ENCODE results near the gene RUSC2.
"Not testable (repeated sequence)": the region's sequence is repeated elsewhere in the genome, so short reads cannot be mapped to it uniquely, and the experiment has no call there.

RUSC2 gene

DNA sequence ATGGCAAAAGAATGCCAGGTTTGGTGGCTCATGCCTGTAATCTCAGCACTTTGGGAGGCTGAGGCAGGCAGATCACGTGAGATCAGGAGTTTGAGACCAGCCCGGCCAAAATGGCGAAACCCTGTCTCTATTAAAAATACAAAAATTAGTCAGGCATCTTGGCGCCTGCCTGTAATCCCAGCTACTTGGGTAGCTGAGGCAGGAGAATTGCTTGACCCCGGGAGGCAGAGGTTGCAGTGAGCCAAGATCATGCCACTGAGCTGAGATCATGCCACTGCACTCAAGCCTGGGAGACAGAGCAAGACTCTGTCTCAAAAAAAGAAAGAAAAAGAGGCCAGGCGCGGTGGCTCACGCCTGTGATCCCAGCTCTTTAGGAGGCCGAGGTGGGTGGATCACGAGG, 8.3 kb downstream of the RUSC2 start:
- DNase-seq = not testable (repeated sequence)

DNA sequence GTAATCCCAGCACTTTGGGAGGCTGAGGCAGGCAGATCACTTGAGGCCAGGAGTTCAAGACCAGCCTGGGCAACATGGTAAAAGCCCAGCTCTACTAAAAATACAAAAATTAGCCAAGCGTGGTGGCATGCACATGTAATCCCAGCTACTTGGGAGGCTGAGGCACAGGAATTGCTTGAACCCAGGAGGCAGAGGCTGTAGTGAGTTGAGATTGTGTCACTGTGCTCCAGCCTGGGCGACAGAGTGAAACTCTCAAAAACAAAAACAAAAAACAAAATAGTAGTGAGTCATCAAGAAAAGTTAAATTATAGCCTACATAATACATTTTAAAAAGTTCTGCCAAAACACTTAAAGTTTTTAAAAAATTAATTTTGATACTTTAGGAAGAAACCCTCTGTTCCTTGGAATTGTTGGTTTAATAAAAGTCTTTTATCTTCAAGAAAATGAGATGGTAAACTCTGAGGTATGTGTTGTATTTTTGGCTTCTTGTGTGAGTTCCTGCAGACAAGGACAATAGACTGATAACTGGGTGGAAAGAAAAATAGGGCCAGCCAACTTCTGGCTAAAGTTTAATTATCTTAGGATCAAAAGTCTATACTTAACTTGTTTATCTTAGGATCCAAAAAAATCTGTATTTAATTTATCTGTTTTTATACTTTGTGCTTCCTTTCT, 9.3 kb downstream of the RUSC2 start:
- DNase-seq = no peak

DNA sequence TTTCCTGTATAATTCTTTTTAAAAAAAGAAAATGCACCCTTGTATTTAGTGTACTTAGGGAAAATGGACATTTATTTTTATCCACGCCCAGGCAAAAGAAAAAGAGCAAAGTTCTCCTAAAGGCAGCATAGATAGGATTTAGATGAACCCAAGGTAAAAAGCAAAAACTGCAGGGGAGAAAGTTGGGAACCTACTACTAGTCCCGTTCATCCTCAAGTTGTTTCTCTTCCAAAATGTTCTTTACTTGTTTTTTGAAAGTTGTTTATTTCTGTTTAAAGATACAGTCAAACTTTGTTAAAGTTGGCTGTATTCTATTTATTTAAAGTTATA, 9.8 kb downstream of the RUSC2 start:
- DNase-seq = no peak

DNA sequence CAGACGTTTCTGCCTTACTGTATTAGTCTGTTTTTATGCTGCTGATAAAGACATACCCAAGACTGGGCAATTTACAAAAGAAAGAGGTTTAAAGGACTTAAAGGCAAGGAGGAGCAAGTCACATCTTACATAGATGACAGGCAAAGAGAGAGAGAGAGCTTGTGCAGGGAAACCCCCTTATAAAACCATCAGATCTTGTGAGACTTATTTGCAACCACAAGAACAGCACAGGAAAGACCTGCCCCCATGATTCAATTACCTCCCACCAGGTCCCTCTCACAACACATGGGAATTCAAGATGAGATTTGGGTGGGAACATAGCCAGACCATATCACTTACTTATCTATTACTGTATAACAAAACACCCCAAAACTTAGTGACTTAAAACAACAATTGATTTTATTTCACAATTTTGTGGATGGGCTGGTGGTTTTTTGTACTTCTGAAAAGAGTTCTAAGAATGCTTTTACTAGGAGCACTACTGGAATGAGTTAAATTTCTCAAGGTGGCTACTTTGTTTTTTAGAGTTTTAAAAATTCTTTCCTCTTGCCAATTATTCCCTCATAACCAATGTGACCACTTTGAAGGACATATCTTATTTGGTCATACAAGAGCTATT, 10.3 kb downstream of the RUSC2 start:
- DNase-seq = no peak

DNA sequence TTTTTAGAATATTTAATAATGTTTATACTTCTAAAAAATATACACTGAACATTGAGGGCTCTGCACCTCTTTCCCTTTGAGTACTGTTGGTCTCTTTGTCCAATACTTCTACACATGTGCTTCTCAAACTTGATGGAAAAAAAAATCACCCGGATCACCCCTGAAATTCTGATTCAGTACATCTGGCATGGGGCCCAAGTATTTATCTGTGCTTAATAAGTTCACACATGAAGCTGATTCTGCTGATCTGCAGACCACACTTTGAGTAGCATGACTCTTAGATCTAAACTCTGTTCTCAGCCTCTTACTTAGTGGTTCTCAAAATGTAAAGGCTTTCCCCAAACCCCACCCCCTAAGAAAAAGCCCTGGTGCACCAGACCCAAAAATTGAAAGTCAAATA, 12.0 kb downstream of the RUSC2 start:
- DNase-seq = peak; percentile 20

DNA sequence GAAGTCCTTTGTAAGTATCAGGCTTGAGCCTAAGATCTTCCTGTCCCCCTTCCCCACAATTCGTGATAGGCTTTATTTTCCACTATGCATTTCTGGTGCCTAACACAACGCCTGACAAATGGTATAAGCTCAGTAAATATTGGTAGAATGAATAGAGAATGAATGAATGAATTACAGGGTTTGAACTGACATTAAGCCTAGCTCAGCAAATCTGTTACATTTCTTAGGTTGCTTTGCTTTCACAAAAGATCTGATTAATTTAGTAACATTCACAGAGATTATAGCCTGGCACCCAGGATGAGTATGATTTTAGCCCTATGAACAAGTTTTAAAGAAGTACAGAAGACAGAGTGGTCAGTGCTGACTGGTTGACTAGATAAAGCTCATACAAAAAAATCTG, 16.4 kb downstream of the RUSC2 start:
- DNase-seq = no peak

DNA sequence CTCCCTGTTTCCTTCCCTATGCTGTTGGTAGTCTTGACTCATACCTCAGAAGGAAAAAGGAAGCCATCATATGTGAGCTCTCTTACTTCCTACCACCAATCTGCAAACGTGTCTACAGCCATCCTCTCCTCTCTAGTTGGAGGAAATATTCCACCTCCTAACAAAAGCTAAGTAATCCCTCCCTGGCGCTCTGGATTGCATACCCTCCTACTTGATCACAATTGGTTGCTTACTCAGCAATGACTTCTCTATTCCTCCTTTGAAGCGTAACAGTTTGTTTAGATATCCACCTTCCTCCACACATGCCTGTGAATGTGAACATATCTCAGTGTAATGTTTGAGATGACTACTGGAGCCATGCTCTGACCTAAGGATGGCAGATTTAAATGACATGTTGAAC, 18.2 kb downstream of the RUSC2 start:
- peak; percentile 64 for DNase-seq

DNA sequence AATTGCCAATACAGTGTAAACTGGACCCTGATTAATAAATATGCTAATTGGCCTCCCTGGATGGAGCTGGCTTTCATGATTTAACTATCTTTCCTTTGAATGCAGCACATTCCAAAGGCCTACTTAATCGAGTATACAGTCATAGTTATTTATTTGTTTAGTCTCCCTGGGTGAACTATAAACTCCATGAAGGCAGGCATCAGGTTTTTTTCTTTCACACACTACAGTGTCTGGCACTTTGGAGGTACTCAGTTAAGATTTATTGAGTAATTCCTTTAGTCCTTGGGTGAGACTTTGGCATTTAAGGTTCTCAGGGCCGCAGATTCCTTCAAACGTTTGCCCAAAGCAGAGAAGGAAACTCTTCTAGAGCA, 20.5 kb downstream of the RUSC2 start:
- DNase-seq = no peak

DNA sequence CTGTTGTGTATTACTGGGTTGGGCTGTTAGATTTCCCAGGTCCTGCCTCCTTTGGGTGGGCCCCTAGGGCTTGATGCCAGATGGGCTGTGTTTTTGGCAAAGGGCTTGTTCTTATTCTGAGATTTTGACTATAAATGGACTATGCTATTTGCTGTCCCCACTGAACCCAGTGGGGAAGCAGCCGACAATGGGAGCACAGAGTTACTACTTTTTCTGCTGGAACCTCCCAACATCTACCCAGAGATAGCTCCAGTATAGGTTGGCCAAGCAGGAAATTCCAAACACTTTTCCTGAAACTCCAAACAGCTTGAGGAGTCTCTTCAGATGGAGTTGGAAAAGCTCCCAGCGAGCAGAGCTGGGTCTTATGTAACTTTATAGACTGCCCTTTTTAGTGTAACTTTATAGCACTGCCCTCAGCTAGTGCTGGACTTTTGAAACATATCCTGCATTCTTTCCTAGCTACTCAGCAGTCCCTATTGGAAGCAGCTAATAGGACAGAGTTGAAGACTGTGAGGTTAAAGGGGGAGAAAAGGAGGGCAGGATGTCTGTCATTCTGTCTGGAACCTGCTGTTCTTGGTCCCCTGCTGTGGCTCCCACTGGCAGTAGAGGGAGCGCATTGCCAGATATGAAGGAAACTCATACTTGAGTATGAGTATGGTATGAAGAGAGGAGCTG, 21.0 kb downstream of the RUSC2 start:
- peak; percentile 97 for DNase-seq

DNA sequence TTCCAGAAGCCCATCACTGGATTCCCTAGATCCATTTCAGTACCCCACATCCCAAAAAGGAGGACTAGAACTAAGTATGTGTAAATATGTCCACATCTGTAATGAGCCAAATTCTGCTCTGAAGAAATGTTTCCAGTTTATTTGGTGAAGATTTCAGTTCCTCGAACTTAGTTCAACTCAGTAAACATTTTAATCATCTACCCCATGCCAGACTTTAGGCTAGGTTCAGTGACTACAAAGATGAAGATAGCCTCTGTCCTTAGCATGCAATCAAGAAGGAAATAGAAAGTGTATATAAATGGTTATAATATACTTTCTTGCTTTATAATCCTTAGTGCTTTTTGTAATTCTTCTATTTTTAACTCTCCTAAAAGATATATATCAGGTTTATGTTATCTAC, 21.5 kb downstream of the RUSC2 start:
- DNase-seq = no peak

DNA sequence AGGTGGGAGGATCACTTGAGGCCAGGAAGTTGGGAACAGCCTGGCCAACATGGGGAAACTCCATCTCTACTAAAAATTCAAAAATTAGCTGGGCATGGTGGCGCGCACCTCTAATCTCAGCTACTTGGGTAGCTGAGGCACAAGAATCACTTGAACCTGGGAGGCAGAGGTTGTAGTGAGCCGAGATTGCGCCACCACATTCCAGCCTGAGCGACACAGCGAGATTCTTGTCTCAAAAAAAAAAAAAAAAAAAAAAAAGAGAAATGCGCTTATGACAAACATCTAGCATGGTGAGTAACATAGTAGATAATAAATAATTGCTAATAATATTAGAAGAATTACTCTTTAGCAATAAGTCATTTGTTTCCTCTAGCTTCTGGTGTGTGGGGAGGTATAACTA, 25.9 kb downstream of the RUSC2 start:
- DNase-seq = peak; percentile 53

DNA sequence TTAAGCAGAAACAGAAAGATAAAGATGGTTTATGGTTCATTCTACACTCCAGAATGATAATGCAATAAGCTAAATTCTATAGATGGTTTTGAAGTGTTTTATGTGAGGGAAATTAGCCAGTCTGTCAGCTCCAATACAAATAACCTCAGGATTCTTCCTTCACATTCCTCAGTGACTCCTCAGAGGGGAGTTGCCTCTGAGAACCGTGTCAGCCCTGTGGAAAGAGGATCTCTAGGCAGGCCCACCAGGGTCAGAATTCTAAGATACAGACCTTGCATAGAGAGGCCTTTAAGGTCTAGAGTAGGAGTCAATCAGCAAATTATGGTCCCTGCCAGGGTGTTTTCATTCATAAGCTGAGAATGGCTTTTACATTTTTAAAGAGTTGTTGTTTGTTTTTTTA, 26.6 kb downstream of the RUSC2 start:
- DNase-seq = peak; percentile 81

DNA sequence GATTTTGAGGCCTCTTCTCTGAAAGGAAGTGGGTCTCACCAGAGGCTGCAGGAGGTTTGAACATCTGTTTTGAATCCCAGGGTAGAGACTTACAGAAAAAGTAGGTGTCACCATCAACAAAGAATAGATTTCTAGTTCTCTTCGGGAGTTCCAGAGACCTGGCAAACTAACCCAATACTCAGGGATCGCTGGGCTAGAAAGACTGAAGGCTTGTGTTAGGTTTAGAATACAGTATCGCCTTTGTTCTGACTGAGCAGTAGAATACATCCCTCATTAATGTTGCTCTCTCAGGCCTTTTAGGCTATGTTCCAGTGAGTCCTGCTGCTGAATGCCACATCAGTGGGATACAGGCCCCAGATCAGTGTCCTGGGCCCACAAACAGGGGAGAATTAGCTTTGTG, 27.2 kb downstream of the RUSC2 start:
- peak; percentile 32 for DNase-seq

DNA sequence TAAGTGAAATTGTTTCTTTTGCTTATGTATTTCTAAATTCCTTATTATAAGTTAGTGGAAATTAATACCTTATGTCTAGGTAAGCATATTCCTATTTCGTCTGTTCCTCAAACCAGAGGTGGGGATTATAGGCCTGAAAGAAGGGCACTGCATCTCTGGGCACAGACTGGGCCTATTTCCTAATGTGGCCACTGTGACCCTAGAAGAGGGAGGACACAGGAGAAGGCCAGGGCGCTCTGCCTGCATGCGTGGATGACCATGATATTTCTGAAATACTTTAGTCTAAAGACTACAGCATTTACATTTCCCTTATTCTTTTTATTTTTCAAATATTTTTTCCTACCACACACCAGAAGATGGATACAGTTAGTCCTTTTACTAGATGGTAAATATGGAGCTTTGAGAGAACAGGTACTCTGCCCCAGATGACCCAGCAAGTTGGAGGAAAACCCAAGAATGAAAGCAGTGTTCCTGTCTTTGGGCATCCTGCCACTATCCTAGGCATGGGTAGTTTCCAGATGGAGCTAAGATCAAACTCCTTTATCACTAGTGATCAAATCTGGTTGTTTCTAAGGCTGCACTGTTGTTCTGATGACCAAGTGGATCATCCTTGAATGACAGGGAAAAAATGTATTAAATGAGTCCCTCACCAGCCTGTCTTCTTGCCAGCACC, 27.8 kb downstream of the RUSC2 start:
- DNase-seq = no peak

DNA sequence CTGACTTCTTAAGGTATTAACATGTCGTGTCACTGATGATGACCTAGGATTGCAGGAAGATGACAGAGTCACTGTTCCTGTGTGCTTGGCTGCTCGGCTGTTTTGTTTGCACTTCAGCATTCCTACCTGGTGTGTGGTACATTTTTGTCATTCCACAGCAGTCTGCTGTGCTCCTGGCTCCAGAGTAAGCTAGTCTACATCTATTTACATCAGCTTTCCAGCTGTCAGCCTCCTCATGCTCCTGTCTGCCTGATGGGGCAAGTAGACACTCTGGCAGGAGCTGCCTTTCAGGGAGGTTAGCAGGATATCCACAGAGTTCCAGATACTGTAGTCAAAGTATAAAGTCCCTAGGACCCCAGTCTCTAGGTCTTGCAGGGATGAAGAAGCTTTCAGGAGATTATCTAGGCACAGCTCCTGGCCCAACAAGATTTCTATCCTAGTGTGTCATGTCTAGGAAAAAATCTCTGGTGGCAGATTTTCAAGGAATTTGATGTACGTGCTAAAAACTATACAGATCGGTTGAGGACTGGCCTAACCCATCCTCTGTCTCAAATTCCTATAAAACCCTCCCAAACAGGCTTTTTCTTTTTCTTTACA, 28.4 kb downstream of the RUSC2 start:
- peak; percentile 95 for DNase-seq

DNA sequence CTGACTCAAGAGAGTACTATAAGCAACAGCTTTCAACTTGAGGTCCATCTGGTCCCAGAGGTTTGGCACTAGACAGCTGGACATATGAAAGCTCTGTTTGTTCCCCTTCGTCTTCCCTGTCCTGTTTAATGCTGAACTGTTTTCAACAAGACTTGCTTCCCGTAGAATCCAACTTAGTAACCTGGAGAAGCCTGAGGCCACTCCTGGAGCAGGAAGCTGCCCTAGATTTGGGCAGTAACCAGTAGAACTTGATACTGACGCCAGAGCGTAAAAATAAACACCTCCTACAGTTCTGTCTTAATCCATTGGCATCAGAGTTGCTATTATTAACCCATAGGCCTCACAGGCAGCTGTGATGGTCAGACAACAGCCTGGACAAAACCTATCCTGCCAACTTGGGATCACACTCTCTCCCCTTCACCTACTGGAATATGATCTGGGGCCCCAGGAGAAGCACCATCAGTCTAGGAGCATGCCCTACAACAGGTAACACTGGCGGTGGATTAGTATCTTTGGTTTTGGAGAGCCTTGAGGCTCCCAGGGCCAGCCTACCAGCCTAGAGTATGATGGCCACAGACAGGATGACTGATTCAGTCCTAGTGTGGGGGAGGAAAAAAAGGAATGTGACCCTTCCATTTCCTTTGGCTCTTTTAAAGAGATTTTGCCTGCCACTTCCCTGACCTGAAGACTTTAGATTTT, 29.2 kb downstream of the RUSC2 start:
- DNase-seq = peak; percentile 68

DNA sequence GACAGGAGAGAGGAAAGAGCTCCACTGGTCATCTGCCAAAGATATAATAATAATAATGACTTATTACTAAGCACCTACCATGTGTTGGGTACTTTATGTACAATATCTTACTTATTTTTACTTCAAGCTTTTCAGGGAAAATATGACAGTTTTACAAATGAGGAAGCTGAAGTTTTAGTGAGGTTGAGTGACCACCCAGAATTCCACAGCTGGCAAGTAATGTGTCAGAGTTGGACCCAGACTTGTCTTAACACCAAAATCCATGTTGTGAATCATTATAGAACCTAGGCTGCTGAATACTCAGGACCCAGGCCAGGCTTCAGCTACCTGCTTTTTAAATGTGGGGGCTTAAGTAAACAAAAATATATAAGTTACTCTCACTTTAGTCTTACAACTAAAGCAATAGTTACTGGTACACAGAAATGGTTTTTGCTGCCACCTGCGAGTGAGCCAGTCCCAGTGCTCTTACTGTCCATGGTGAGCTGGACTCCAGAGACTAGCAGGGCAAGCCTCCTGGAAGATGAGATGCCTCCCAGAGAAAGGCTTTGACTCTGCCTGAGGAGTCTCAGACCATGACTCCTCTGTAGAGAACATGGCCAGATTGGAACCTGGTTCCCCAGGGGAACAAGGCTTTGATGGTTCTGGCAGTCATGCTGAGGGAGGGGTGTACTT, 29.9 kb downstream of the RUSC2 start:
- DNase-seq = peak; percentile 35

DNA sequence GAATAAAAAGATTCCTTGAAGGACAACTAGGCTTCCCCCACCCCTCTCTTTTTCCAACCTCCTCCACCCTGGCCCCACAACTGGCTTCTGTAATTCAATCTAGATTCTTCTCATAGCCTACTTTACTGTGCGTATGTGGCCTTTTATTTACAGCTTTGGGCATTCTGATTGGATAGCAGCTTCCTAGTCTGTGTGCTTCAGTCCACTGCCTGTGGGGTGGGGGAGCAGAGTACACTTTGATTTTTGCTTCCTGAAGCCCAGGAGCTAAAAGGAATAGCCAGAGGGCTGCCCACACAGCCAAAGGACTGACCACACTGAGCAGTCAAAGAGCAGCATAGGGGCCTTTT, 30.4 kb downstream of the RUSC2 start:
- DNase-seq = no peak

DNA sequence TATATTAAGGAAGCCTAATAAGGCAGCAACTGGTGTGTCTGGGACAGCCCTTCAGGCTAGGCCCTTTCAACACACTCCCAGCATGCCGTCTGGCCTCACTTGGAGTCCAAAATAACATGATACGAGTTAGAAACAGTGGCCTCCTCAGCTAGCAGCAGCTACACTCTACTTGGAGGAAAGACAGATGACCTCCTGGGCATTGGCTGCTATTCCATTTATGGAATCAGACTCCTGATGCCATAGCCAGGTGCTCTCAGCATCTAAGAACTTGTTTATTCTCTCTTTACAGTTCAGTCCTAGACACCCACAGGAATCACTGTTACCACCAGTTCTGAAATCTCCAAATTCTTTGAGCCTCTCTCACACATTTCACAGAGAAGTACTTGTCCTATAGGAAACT, 31.8 kb downstream of the RUSC2 start:
- DNase-seq = peak; percentile 47

DNA sequence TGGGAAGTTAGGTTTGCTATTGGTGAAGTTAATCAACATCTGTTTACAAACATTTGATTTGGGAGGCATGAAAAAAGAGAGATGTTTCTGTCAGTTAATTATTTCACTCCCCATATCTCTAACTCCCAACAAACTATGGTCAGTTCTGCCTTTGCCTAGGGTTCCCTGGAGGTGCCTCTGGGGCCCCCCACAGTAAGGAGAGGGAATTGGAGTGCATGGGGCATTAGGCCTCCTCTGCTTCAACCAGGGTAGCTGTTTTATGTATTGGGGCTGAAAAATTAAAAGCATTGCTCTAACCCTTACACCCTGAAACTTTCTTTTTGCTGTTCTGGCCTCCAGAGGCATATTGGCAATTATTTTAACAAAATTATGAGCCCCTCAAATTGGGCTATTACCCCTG, 32.3 kb downstream of the RUSC2 start:
- no peak for DNase-seq

DNA sequence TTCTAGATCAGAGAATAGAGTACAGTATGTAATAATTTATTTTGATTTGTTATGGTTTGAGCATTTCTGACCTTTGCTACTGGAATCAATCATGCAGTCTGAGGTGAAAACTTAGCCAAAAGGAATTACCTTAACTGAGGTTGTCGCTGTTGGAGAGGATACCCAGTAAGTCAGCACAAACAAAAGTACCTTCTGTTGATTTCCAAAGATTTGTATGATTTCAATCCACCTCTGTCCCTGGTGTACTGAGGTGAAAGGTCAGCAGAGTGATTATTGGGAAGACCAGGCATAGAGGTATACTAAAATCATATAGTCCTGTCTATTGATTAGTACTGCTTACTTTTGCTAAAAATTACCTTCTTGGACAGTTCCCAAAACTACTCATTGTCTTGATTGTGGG, 32.8 kb downstream of the RUSC2 start:
- no peak for DNase-seq

DNA sequence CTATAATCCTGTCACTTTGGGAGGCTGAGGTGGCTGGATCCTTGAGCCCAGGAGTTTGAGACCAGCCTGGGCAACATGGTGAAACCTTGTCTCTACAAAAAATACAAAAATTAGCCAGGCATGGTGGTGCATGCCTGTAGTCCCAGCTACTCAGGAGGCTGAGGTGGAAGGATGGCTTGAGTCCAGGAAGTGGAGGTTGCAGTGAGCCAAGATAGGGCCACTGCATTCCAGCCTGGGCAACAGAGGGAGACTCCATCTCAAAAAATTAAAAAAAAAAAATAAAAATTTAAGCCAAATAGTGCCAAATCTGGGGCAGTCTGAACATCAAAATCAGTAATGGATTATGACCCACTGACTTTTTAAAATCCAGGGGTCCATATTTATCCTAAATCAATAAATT, 33.6 kb downstream of the RUSC2 start:
- not testable (repeated sequence) for DNase-seq
